Activated CD4-positive, alpha-beta T cell treated with anti-CD3 and anti-CD28 coated beads, Interleukin-2, amount 50 U/mL, for 16 hours (primary cell): ENCODE results near the gene CDK7.

ENCODE experiments used
- DNase-seq: peaks from one replicate; pipeline ENCODE4 v3.0.0-alpha.2; 2020

The CDK7 gene

GRCh38 chr5:69295088-69295754 is 60.5 kb downstream of the CDK7 start:
- peak; percentile 44 for DNase-seq

GRCh38 chr5:69299625-69300024 is 64.9 kb downstream of the CDK7 start:
- no peak for DNase-seq

- DNase-seq = no peak
Observed at GRCh38 chr5:69300537-69301203, 66.0 kb downstream of the CDK7 start.

GRCh38 chr5:69305512-69305911 is 70.8 kb downstream of the CDK7 start:
- DNase-seq = no peak

GRCh38 chr5:69308046-69308553 is 73.4 kb downstream of the CDK7 start:
- DNase-seq = peak; percentile 32

- no peak for DNase-seq
Observed at GRCh38 chr5:69309380-69309779, 74.7 kb downstream of the CDK7 start.

GRCh38 chr5:69312459-69313160 is 77.9 kb downstream of the CDK7 start:
- no peak for DNase-seq

- no peak for DNase-seq
Observed at GRCh38 chr5:69313428-69313827, 78.7 kb downstream of the CDK7 start.

GRCh38 chr5:69315972-69316371 is 81.3 kb downstream of the CDK7 start:
- DNase-seq = no peak

- DNase-seq = no peak
Observed at GRCh38 chr5:69317391-69317790, 82.7 kb downstream of the CDK7 start.

- DNase-seq = no peak
Observed at GRCh38 chr5:69326365-69326764, 91.7 kb downstream of the CDK7 start.
